GM12878 (cell line): ENCODE measurements around the gene CASP6. TPM values are rescaled to one million over a fixed set of nuclear protein-coding genes. Genes with fewer than 3 reads are reported as not detected.

ENCODE experiments used
- ATF3 ChIP-seq: IDR thresholded peaks from 2 replicates; pipeline ENCODE4 v1.6.1; 2011; ENCODE audit warnings: low read depth, mild to moderate bottlenecking, low read length, moderate library complexity, borderline replicate concordance; ENCODE audit errors: extremely low read depth
- BHLHE40 ChIP-seq, 2 experiments: fragments of 450-650 bp in 1 of 2; IDR thresholded peaks; 2 replicates each; pipeline ENCODE4 v1.6.1; 2011 to 2017; ENCODE audit warnings: low read depth in 2 of 2, borderline replicate concordance in 1 of 2, improper control_type of control experiment in 1 of 2, low read length in 1 of 2, mild to moderate bottlenecking in 1 of 2
- E2F8 ChIP-seq: fragments of 450-650 bp; IDR thresholded peaks from 2 replicates; pipeline ENCODE4 v1.6.1; 2018; ENCODE audit warnings: mild to moderate bottlenecking, low read depth, moderate library complexity; ENCODE audit not compliant: partially characterized antibody
- GATAD2B ChIP-seq: fragments of 450-650 bp; conservative IDR thresholded peaks from 2 replicates; pipeline ENCODE4 v1.6.1; 2017; ENCODE audit warnings: low read depth, mild to moderate bottlenecking, moderate library complexity
- NFIC ChIP-seq: IDR thresholded peaks from 2 replicates; pipeline ENCODE4 v1.6.1; 2012; ENCODE audit warnings: low read depth, mild to moderate bottlenecking, inconsistent platforms, low read length, moderate library complexity
- NFYB ChIP-seq: IDR thresholded peaks from 2 replicates; pipeline ENCODE4 v1.6.1; 2011; ENCODE audit warnings: low read depth, mild to moderate bottlenecking, low read length, improper control_type of control experiment, moderate library complexity; ENCODE audit not compliant: insufficient read depth
- PAX5 ChIP-seq: IDR thresholded peaks from 2 replicates; pipeline ENCODE4 v1.6.1; 2011; ENCODE audit warnings: low read depth, low read length, borderline replicate concordance
- POLR2AphosphoS5 ChIP-seq: IDR thresholded peaks from 2 replicates; pipeline ENCODE4 v1.6.1; 2011; ENCODE audit warnings: mild to moderate bottlenecking, low read length, inconsistent platforms
- SP1 ChIP-seq: IDR thresholded peaks from one replicate; pipeline ENCODE4 v1.6.1; 2011; ENCODE audit warnings: low read depth, low read length
- ZBED1 ChIP-seq: IDR thresholded peaks from 2 replicates; pipeline ENCODE4 v1.6.1; 2016; ENCODE audit warnings: borderline replicate concordance
- ZNF274 ChIP-seq: IDR thresholded peaks from one replicate; pipeline ENCODE4 v1.8.0; 2011; ENCODE audit not compliant: insufficient read length, insufficient read depth
- ZNF622 ChIP-seq: fragments of 450-650 bp; IDR thresholded peaks from 2 replicates; pipeline ENCODE4 v1.6.1; 2017; ENCODE audit warnings: mild to moderate bottlenecking, inconsistent platforms
- polyA plus RNA-seq, 11 experiments: library from polyadenylated mRNA; depleted of rRNA in 4 of 11; unstranded in 6 of 11; stranded (reverse) in 5 of 11; fragments of >200 nt; fragmentation: Nextera tagmentation in 4 of 11; fragmentation: Illumina TruSeq in 1 of 11; extraction: Ambion mirVana in 4 of 11; extraction: Trizol in 1 of 11; gene quantifications; 1 replicate in 1 of 11; 2 replicates in 10 of 11; pipeline versions ENCODE4 v1.2.1 to v1.2.3, GENCODE V29; 2011 to 2016; ENCODE audit warnings: inconsistent platforms in 2 of 11, missing spikeins in 2 of 11, low read depth in 1 of 11
- total RNA-seq, 4 experiments: library from RNA; depleted of rRNA in 3 of 4; stranded (reverse); fragments of >200 nt in 3 of 4; fragmentation: Illumina TruSeq in 1 of 4; extraction: Trizol in 1 of 4; gene quantifications; 2 replicates each; pipeline versions ENCODE4 v1.2.1 to v1.2.3, GENCODE V29; 2013 to 2021
- TF ChIP-seq, protein P1 (sequence below): IDR thresholded peaks from 2 replicates; pipeline ENCODE4 v1.6.1; 2012; ENCODE audit warnings: mild to moderate bottlenecking, low read depth, low read length
- TF ChIP-seq, protein P2 (sequence below): IDR thresholded peaks from 2 replicates; pipeline ENCODE4 v1.6.1; 2011; ENCODE audit warnings: borderline replicate concordance, low read depth, mild to moderate bottlenecking, moderate library complexity, mixed read lengths, low read length; ENCODE audit not compliant: insufficient read depth; ENCODE audit errors: extremely low read length
- TF ChIP-seq, protein P3 (sequence below), 3 experiments: IDR thresholded peaks in 2 of 3; conservative IDR thresholded peaks in 1 of 3; 2 replicates each; pipeline ENCODE4 v1.5.1; 2011; ENCODE audit warnings: low read depth in 3 of 3, low read length in 3 of 3, mild to moderate bottlenecking in 3 of 3, control low read depth in 2 of 3, moderate library complexity in 2 of 3, inconsistent platforms in 1 of 3, mixed read lengths in 1 of 3; ENCODE audit not compliant: control insufficient read depth in 2 of 3, insufficient read depth in 1 of 3; ENCODE audit errors: extremely low read depth in 1 of 3

CASP6 gene
- total and polyA plus RNA-seq, 10 of the 15 experiments (the other 5 are each of a cell fraction or from before 2014, with no cell fraction given): 20.0 to 66.8 (median 30.8) TPM

GRCh38 chr4:109729718-109730618 lies 26.7 kb upstream of the CASP6 start, which contains the start of gene PLA2G12A (continued):
- TF ChIP-seq, protein P1, sequence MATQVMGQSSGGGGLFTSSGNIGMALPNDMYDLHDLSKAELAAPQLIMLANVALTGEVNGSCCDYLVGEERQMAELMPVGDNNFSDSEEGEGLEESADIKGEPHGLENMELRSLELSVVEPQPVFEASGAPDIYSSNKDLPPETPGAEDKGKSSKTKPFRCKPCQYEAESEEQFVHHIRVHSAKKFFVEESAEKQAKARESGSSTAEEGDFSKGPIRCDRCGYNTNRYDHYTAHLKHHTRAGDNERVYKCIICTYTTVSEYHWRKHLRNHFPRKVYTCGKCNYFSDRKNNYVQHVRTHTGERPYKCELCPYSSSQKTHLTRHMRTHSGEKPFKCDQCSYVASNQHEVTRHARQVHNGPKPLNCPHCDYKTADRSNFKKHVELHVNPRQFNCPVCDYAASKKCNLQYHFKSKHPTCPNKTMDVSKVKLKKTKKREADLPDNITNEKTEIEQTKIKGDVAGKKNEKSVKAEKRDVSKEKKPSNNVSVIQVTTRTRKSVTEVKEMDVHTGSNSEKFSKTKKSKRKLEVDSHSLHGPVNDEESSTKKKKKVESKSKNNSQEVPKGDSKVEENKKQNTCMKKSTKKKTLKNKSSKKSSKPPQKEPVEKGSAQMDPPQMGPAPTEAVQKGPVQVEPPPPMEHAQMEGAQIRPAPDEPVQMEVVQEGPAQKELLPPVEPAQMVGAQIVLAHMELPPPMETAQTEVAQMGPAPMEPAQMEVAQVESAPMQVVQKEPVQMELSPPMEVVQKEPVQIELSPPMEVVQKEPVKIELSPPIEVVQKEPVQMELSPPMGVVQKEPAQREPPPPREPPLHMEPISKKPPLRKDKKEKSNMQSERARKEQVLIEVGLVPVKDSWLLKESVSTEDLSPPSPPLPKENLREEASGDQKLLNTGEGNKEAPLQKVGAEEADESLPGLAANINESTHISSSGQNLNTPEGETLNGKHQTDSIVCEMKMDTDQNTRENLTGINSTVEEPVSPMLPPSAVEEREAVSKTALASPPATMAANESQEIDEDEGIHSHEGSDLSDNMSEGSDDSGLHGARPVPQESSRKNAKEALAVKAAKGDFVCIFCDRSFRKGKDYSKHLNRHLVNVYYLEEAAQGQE: no peak
- no peak for TF ChIP-seq E2F8
- TF ChIP-seq ZNF622: no peak
- peak; percentile 39; the same call in 1 of the 2 replicates for TF ChIP-seq ATF3
- TF ChIP-seq GATAD2B: peak; percentile 43; the same call in 1 of the 2 replicates
- TF ChIP-seq ZBED1: no peak
- TF ChIP-seq BHLHE40 (IDR thresholded peaks at IDR 0.05; ENCODE audit: borderline replicate concordance in 1 of 2, low read depth in 2 of 2, low read length in 1 of 2): peak; percentile 42 to 83; a peak in 3 of 4 replicates
- TF ChIP-seq PAX5: no peak
- TF ChIP-seq NFYB: no peak
- TF ChIP-seq, protein P2, sequence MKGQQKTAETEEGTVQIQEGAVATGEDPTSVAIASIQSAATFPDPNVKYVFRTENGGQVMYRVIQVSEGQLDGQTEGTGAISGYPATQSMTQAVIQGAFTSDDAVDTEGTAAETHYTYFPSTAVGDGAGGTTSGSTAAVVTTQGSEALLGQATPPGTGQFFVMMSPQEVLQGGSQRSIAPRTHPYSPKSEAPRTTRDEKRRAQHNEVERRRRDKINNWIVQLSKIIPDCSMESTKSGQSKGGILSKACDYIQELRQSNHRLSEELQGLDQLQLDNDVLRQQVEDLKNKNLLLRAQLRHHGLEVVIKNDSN: peak; percentile 76
- TF ChIP-seq SP1: no peak
- no peak for TF ChIP-seq NFIC
- no peak for TF ChIP-seq POLR2AphosphoS5
- TF ChIP-seq, protein P3, sequence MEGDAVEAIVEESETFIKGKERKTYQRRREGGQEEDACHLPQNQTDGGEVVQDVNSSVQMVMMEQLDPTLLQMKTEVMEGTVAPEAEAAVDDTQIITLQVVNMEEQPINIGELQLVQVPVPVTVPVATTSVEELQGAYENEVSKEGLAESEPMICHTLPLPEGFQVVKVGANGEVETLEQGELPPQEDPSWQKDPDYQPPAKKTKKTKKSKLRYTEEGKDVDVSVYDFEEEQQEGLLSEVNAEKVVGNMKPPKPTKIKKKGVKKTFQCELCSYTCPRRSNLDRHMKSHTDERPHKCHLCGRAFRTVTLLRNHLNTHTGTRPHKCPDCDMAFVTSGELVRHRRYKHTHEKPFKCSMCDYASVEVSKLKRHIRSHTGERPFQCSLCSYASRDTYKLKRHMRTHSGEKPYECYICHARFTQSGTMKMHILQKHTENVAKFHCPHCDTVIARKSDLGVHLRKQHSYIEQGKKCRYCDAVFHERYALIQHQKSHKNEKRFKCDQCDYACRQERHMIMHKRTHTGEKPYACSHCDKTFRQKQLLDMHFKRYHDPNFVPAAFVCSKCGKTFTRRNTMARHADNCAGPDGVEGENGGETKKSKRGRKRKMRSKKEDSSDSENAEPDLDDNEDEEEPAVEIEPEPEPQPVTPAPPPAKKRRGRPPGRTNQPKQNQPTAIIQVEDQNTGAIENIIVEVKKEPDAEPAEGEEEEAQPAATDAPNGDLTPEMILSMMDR (IDR thresholded peaks at IDR 0.05 in 2 of 3, conservative IDR thresholded peaks at IDR 0.05 in 1 of 3; ENCODE audit: control insufficient read depth in 2 of 3, extremely low read depth in 1 of 3, insufficient read depth in 1 of 3, low read depth in 3 of 3, low read length in 3 of 3): no peak
- TF ChIP-seq ZNF274: no peak
